Activated CD8-positive, alpha-beta T cell treated with anti-CD3 and anti-CD28 coated beads for 36 hours (primary cell): ENCODE measurements around the gene PPP1R9A. TPM values are rescaled to one million over a fixed set of nuclear protein-coding genes. Genes with fewer than 3 reads are reported as not detected.

ENCODE experiments used
- ATAC-seq: fragments of 200-7000 bp; cut with Tn5 transposase; one replicate; pipeline ENCODE4 v1.10.0; 2021; ENCODE audit warnings: mild to moderate bottlenecking, moderate library complexity
- CTCF ChIA-PET: fragments of 350-600 bp; sonication (Branson Sonifier 250); formaldehyde crosslinking; loops from one replicate; lab custom pipeline; 2021; ENCODE audit warnings: antibody characterized with exemption; lab: Charles Lee
- POLR2A ChIA-PET: fragments of 350-600 bp; sonication (Branson Sonifier 250); formaldehyde crosslinking; loops from one replicate; lab custom pipeline; 2021; ENCODE audit warnings: antibody characterized with exemption; lab: Charles Lee
- DNase-seq: peaks from one replicate; pipeline ENCODE4 v3.0.0-alpha.2; 2020
- H3K27ac Mint-ChIP-seq: one replicate; pipeline ENCODE4 v1.8.0; 2021; ENCODE audit warnings: mild to moderate bottlenecking, mixed read lengths
- H3K27me3 Mint-ChIP-seq: one replicate; pipeline ENCODE4 v1.8.0; 2021; ENCODE audit warnings: mixed read lengths
- H3K36me3 Mint-ChIP-seq: one replicate; pipeline ENCODE4 v1.8.0; 2021; ENCODE audit warnings: low read depth, mixed read lengths
- H3K4me1 Mint-ChIP-seq: one replicate; pipeline ENCODE4 v1.8.0; 2021; ENCODE audit warnings: low read depth, mixed read lengths
- H3K4me3 Mint-ChIP-seq: one replicate; pipeline ENCODE4 v1.8.0; 2021; ENCODE audit warnings: mild to moderate bottlenecking, moderate library complexity, mixed read lengths
- H3K9me3 Mint-ChIP-seq: one replicate; pipeline ENCODE4 v1.8.0; 2021; ENCODE audit warnings: mixed read lengths
- CTCF ChIP-seq: fragments of 200-600 bp; IDR thresholded peaks from one replicate; pipeline ENCODE4 v1.8.0; 2022; ENCODE audit warnings: antibody characterized with exemption, mild to moderate bottlenecking
- intact Hi-C: fragments of 100-400 bp; cut with micrococcal nuclease; formaldehyde crosslinking; loops from one replicate; pipeline ENCODE4 v1.10.0; 2022
- total RNA-seq, 2 experiments: library from RNA; stranded (reverse); gene quantifications; one replicate each; pipeline ENCODE4 v1.2.3, GENCODE V29; 2021

The PPP1R9A gene
- total RNA-seq, 2 experiments from 2014 or later = 0.05 to 0.13 TPM

GRCh38 chr7:95330961-95331337 is 423.6 kb downstream of the PPP1R9A start:
- TF ChIP-seq CTCF = no peak
- Mint-ChIP-seq H3K27me3 (peaks cover 3% of the 10 kb centered on the region), H3K4me1 (peaks cover 12% of the 10 kb centered on the region), H3K9me3 (no peaks in the 10 kb centered on the region), H3K4me3 (peak overlapping the region; percentile 51), H3K36me3 (no peaks in the 10 kb centered on the region), H3K27ac (peak overlapping the region; percentile 55)
- POLR2A ChIA-PET = no interaction called here
- DNase-seq (no peak), ATAC-seq (no peak)
- CTCF ChIA-PET = interaction anchor here (0.6 kb wide), 1 partner anchor 1917 kb away, joined by 3 read pairs; no protein-coding TSS in a partner anchor
- intact Hi-C loops = no loop called here

- intact Hi-C loops = no loop called here
- DNase-seq (no peak), ATAC-seq (no peak)
- ChIA-PET CTCF (no interaction called here), POLR2A (no interaction called here)
- Mint-ChIP-seq H3K27ac (no peak overlapping the region), H3K36me3 (no peaks in the 10 kb centered on the region), H3K4me1 (peaks cover 12% of the 10 kb centered on the region), H3K4me3 (no peak overlapping the region), H3K27me3 (no peaks in the 10 kb centered on the region), H3K9me3 (no peaks in the 10 kb centered on the region)
- no peak for TF ChIP-seq CTCF
These were observed 427.1 kb downstream of the PPP1R9A start for GRCh38 chr7:95334447-95334846.

GRCh38 chr7:95335093-95335492 is 427.7 kb downstream of the PPP1R9A start:
- CTCF ChIA-PET = no interaction called here
- DNase-seq (no peak), ATAC-seq (no peak)
- Mint-ChIP-seq H3K9me3 (no peaks in the 10 kb centered on the region), H3K36me3 (no peaks in the 10 kb centered on the region), H3K4me1 (peaks cover 10% of the 10 kb centered on the region), H3K4me3 (no peak overlapping the region), H3K27me3 (no peaks in the 10 kb centered on the region), H3K27ac (no peak overlapping the region)
- no peak for TF ChIP-seq CTCF
- intact Hi-C loops = no loop called here
- POLR2A ChIA-PET = no interaction called here

GRCh38 chr7:95338832-95339231 is 431.4 kb downstream of the PPP1R9A start:
- Mint-ChIP-seq H3K27me3 (no peaks in the 10 kb centered on the region), H3K9me3 (no peaks in the 10 kb centered on the region), H3K4me1 (no peaks in the 10 kb centered on the region), H3K27ac (no peak overlapping the region), H3K4me3 (no peak overlapping the region), H3K36me3 (no peaks in the 10 kb centered on the region)
- CTCF ChIA-PET = no interaction called here
- intact Hi-C loops = no loop called here
- ATAC-seq (no peak), DNase-seq (no peak)
- POLR2A ChIA-PET = no interaction called here
- no peak for TF ChIP-seq CTCF

GRCh38 chr7:95340491-95340890 is 433.1 kb downstream of the PPP1R9A start:
- Mint-ChIP-seq H3K36me3 (no peaks in the 10 kb centered on the region), H3K4me1 (no peaks in the 10 kb centered on the region), H3K27ac (no peak overlapping the region), H3K4me3 (no peak overlapping the region), H3K9me3 (no peaks in the 10 kb centered on the region), H3K27me3 (no peaks in the 10 kb centered on the region)
- ChIA-PET CTCF (no interaction called here), POLR2A (no interaction called here)
- ATAC-seq = no peak
- no peak for DNase-seq
- intact Hi-C loops = no loop called here
- no peak for TF ChIP-seq CTCF
